ENCODE data around the gene TPD52L1.

Gene TPD52L1

DNA sequence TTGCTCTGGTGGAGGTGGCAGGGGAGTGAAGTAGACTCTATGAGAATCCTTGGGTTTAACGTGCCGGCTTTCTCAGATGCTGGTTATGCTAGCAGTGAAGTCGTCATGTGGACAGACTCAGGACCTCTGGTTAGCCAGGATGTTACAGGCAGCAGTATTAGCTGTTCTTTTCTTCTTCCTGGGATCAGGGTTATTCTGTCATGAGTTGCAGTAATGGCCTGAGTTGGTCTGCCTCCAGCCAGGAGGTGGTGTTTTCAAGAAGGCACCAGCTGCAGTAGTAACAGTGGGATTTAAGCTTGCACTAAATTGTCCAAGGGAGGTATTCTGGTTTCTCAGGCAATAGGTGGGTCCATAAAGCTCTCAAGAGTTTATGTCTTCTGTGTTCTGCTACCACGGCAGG, 91.5 kb downstream of the TPD52L1 start:
- ATAC-seq (no peak), DNase-seq (no peak)
- H3K36me3 Mint-ChIP-seq (ENCODE audit: low read depth) = peaks cover 3% of the 10 kb centered on the region
- peaks cover 31% of the 10 kb centered on the region for H3K9me3 Mint-ChIP-seq
- no peaks in the 10 kb centered on the region for H3K4me1 Mint-ChIP-seq
- H3K27me3 Mint-ChIP-seq = peaks cover 3% of the 10 kb centered on the region
- no peak overlapping the region for H3K4me3 Mint-ChIP-seq
- no peak overlapping the region for H3K27ac Mint-ChIP-seq

DNA sequence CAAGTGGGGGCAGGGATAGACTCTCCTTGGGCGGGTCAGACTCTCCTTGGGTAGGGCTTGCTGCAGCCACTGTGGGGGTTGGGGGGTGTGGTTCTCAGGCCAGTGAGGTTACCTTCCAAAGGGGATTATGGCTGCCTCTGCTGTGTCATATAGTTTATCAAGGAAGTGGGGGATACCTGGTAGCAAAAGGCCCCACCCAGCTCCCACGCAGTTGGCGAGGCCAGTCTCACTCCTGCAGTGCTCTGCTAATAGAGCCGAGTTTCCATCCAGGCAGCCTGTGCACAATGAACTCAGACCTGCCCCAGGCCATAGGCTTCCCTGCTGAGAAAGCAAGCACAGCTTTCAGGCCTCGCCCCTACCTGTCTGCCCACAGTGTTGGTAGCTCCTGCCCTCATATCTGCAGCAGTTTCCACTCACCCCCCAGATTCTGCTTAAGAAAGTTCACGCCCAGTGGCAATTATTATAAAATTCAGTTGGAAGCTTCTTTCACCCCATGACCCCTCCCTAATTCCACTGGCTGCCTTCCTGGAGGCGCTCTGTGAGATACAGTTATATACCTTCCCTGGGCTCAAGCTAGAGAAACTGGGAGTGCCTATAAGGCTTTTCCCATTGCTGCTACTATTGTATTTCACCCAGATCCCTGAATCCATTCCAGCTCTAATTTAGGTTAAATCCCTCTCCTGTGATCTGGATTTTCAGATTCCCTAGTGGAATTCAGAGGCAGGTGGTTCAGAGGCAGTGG, 92.1 kb downstream of the TPD52L1 start:
- ATAC-seq (no peak), DNase-seq (no peak)
- Mint-ChIP-seq H3K4me3 (no peak overlapping the region), H3K36me3 (ENCODE audit: low read depth) (peaks cover 3% of the 10 kb centered on the region), H3K4me1 (no peaks in the 10 kb centered on the region), H3K27ac (no peak overlapping the region), H3K9me3 (peaks cover 29% of the 10 kb centered on the region), H3K27me3 (peaks cover 3% of the 10 kb centered on the region)

DNA sequence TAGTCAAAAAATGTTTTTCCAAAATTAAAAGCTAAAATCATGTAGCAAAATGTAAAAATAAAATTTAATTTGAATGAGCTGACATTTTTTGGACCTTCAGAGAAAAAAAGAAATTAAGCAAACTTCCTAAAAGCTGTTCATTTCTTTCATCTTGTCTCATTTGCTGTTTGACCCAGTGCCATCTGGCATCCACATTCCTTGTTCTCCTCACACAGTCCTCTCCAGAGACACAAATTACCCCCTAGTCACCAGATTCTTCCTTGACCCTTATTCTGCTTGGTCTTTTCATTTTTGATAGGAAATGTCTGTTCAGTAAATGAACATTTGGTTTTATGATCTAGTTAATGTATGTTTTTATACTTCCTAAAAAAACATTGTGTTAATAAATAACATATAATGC, 93.0 kb downstream of the TPD52L1 start:
- H3K4me1 Mint-ChIP-seq = no peaks in the 10 kb centered on the region
- DNase-seq (no peak), ATAC-seq (no peak)
- peaks cover 3% of the 10 kb centered on the region for H3K27me3 Mint-ChIP-seq
- peaks cover 3% of the 10 kb centered on the region for H3K36me3 Mint-ChIP-seq (ENCODE audit: low read depth)
- H3K9me3 Mint-ChIP-seq = peaks cover 21% of the 10 kb centered on the region
- H3K4me3 Mint-ChIP-seq = no peak overlapping the region
- H3K27ac Mint-ChIP-seq = no peak overlapping the region

DNA sequence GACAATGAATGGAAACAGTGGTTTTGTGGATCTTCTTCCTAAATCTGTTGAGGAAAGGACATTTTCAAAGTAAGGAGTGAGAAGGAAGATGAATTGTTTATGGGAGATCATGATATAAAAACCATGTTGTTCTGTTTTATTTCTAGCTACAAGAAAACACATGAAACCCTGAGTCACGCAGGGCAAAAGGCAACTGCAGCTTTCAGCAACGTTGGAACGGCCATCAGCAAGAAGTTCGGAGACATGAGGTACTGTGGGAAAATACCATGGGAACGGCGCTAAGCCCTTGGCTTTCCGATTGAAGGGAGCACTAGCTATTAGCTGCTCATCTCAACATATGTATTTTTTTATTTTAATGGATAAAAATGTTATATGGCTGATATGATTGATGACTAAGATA, 94.6 kb downstream of the TPD52L1 start:
- Mint-ChIP-seq H3K4me1 (no peaks in the 10 kb centered on the region), H3K4me3 (no peak overlapping the region), H3K27ac (no peak overlapping the region), H3K36me3 (ENCODE audit: low read depth) (peaks cover 1% of the 10 kb centered on the region), H3K9me3 (peaks cover 6% of the 10 kb centered on the region), H3K27me3 (peaks cover 4% of the 10 kb centered on the region)
- ATAC-seq (no peak), DNase-seq (no peak)

DNA sequence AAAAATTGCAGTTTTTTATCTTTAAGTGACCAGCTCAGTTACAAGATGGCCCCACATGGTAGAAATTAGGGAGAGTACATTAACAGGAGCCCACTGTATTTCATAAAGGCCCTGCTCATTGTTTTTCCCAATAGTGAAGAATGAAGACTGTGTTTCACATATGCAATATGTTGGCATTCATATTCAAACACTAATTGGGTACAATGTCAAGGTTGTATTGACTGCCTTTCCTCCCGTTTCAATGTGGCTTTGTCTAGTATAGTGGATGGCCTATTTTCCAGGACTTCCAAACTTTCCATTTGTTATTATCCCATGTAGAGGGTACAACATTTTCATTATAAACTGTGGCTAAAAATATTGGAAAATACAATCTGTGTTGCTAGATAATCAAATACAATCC, 96.9 kb downstream of the TPD52L1 start:
- Mint-ChIP-seq H3K4me1 (no peaks in the 10 kb centered on the region), H3K27ac (no peak overlapping the region), H3K36me3 (ENCODE audit: low read depth) (no peaks in the 10 kb centered on the region), H3K9me3 (no peaks in the 10 kb centered on the region), H3K4me3 (no peak overlapping the region), H3K27me3 (peaks cover 4% of the 10 kb centered on the region)
- no peak for ATAC-seq
- DNase-seq = no peak

DNA sequence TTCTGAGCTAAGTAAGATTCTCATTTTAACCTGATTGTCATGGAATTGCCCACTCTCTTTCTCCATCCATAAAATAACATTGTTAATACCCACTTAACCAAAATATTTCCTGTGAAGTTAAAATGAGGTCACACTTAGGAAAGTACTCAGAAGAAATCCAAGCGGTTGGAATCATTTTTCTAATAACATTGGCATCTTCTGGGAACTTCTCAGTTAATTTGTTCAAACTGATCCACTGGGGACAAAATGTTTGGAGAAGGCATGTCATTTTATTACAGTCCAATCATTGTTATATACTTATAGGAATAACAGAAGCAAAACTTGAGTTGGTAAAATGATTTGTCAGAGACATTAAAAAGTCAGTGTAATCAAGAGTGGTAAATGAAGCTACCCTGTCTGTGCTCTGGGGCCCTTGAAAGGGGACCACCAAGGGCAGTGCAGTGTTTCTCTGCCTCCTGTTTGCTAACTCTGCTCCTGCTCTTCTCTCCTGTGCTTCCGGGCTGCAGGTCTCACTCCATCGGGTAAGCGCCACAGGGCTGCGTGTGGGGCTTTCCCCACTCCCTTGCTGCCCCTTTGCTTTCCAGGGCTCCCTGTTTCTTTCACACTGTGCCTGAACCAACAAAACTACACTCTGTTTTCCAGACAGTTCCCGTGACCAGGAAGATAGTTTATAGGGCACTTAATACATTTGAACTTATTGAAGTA, 98.1 kb downstream of the TPD52L1 start:
- Mint-ChIP-seq H3K4me3 (no peak overlapping the region), H3K27me3 (peaks cover 4% of the 10 kb centered on the region), H3K9me3 (no peaks in the 10 kb centered on the region), H3K4me1 (no peaks in the 10 kb centered on the region), H3K36me3 (ENCODE audit: low read depth) (no peaks in the 10 kb centered on the region), H3K27ac (no peak overlapping the region)
- no peak for DNase-seq
- no peak for ATAC-seq

DNA sequence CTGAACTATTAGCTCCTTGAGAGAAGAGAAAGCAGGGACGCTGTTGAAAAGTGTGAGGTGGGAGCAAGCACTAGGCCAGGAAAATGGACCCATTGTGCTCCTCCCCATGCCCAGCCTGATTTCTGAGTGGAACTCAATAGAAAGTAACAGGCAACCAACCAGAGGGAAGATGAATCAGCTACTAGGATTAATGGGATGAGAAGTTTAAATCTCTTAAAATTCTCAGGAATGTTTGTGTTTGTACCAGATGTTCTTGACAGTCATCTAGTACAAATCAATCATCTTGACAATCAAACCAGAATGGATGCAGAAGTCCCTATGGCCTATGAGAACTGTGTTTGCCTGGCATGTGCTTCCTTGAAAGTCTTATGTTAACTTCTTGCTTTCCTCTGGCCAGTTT, 99.3 kb downstream of the TPD52L1 start:
- H3K9me3 Mint-ChIP-seq = no peaks in the 10 kb centered on the region
- H3K36me3 Mint-ChIP-seq (ENCODE audit: low read depth) = no peaks in the 10 kb centered on the region
- H3K27ac Mint-ChIP-seq = no peak overlapping the region
- H3K4me3 Mint-ChIP-seq = no peak overlapping the region
- ATAC-seq = no peak
- DNase-seq = no peak
- H3K27me3 Mint-ChIP-seq = peaks cover 4% of the 10 kb centered on the region
- H3K4me1 Mint-ChIP-seq = no peaks in the 10 kb centered on the region

DNA sequence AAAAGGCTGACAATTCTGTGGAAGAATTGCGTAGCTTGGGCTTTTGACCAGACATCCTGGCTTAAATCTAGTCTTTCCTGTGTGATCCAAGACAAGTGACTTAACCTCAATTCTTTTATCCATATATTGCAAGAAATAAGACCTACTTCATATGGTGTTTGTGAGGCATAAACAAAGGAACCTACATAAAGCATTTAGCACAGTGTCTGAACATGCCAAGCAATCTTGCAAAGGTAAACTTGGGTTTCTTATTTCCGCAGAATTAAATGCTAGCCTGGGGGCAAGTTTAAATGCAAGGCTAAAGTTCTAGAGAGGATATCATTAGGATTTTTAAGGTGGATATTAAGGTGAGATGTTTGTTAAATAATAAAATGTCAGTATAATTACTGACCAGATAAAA, 100.3 kb downstream of the TPD52L1 start:
- Mint-ChIP-seq H3K9me3 (no peaks in the 10 kb centered on the region), H3K27ac (no peak overlapping the region)
- ATAC-seq = no peak

DNA sequence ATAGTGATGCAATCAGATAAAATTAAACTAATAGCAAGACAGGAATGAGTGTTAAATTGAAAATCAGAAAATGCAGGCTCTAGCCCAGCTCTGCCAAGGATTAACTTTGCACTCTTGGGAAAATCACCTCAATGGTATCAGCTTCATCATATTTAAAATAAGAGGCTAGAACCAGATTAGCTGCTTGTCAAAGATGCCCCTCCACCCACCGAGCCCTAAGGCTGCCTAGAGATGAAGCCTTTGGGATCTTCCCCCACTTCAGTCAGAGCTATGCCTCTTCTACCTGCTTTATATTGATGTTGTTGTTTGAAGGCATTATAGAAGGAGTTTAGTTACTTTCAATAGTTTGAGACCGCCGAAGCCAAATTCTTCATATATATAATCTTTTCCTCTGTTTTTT, 100.7 kb downstream of the TPD52L1 start:
- DNase-seq (no peak), ATAC-seq (no peak)
- H3K4me3 Mint-ChIP-seq = no peak overlapping the region
- no peaks in the 10 kb centered on the region for H3K4me1 Mint-ChIP-seq
- H3K27me3 Mint-ChIP-seq = peaks cover 2% of the 10 kb centered on the region
- H3K27ac Mint-ChIP-seq = no peak overlapping the region
- no peaks in the 10 kb centered on the region for H3K36me3 Mint-ChIP-seq (ENCODE audit: low read depth)
- H3K9me3 Mint-ChIP-seq = no peaks in the 10 kb centered on the region

More for the DNA sequence above, 100.3 kb downstream of the TPD52L1 start:
- Mint-ChIP-seq H3K4me3 (no peak overlapping the region), H3K27me3 (peaks cover 2% of the 10 kb centered on the region), H3K36me3 (ENCODE audit: low read depth) (no peaks in the 10 kb centered on the region), H3K4me1 (no peaks in the 10 kb centered on the region)
- DNase-seq = no peak

DNA sequence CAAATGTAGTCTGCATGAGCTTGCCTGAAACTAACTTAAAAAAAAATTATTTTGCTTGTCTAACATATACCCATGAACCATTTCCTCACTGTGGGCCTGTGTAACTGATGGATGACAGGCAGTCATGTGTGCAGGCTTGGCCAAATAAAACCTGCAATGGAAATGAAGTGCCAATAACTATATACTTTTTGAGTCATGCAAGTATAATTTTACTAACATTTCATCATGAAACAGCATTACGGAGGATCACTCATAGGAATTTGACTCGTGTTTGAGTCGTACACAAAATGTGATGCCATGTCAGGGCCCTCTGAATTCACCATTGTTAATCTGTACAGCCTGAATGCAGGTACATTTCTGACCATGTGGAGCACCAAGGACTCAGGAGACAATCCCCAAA, 101.6 kb downstream of the TPD52L1 start:
- DNase-seq (no peak), ATAC-seq (no peak)
- peaks cover 2% of the 10 kb centered on the region for H3K27me3 Mint-ChIP-seq
- H3K4me1 Mint-ChIP-seq = no peaks in the 10 kb centered on the region
- H3K36me3 Mint-ChIP-seq (ENCODE audit: low read depth) = no peaks in the 10 kb centered on the region
- no peak overlapping the region for H3K27ac Mint-ChIP-seq
- H3K9me3 Mint-ChIP-seq = no peaks in the 10 kb centered on the region
- no peak overlapping the region for H3K4me3 Mint-ChIP-seq

DNA sequence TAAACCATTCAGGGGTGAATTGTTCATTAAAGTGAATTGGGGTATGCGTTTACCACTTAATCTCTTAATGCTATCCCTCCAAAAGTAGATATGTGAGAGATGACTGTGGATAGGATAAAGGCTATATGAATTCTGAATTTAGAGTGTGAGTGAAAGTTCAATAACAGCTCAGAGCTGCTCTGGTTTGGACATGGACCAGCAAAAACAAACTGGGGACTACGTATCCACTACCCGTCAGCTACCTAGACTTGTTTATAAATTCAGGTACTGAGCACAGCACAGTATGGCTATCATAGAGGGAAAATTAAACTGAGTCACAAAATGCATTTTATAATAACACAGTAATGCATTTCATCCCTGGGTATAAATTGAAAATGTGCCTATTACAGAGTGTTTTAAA, 103.8 kb downstream of the TPD52L1 start:
- no peaks in the 10 kb centered on the region for H3K4me1 Mint-ChIP-seq
- H3K27me3 Mint-ChIP-seq = no peaks in the 10 kb centered on the region
- no peaks in the 10 kb centered on the region for H3K36me3 Mint-ChIP-seq (ENCODE audit: low read depth)
- no peaks in the 10 kb centered on the region for H3K9me3 Mint-ChIP-seq
- DNase-seq (no peak), ATAC-seq (no peak)
- H3K4me3 Mint-ChIP-seq = no peak overlapping the region
- no peak overlapping the region for H3K27ac Mint-ChIP-seq

DNA sequence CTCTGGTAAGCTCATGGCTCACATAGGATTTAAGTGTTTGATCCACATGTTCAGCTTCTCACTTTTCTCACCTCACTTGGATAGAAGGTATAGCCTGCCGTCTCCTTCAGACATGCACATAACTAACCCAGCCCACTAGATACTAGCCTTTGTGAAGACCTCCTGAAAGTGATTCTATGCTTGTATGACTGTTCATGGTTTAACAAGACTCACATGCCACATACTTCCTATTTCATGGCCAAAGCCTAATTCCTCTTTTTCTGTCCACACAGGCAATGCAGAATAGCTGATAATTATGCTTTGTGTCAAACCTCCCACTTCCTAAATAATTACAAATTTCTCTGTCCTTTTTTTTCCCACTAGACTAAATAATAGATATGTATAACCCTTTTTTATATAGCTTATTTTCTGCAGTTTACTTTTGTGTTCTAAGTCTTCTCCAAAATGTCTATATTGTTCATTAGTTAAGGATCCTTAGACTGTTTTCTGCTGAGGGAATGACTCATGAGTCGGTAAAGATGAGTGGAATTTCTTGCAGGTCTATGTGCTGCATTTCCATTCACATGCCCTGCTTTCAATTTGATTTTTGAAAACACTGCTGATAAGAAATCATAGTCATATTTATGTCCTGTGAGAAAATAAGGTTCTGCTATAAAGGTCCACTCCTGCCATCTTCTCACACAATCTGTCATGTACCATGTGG, 105.2 kb downstream of the TPD52L1 start:
- H3K4me1 Mint-ChIP-seq = no peaks in the 10 kb centered on the region
- H3K27ac Mint-ChIP-seq = no peak overlapping the region
- DNase-seq (no peak), ATAC-seq (no peak)
- H3K27me3 Mint-ChIP-seq = no peaks in the 10 kb centered on the region
- H3K9me3 Mint-ChIP-seq = no peaks in the 10 kb centered on the region
- no peaks in the 10 kb centered on the region for H3K36me3 Mint-ChIP-seq (ENCODE audit: low read depth)
- no peak overlapping the region for H3K4me3 Mint-ChIP-seq

DNA sequence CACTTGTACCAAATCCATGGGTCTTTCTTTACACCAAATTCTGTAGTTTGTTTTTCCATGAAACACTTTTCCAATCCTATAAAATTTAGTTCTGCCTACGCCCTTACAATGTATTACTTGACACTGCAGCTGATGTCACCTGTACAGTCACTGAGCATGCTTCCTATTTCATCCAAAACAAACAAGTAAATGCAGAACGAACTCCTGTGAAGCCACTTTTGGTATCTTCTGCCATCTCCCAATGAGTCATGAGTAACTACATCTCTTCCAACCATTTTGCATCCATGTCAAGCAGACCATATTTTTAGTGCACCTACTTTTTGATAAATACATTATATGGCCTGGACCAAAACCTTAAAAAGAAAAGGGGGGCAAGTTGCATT, 105.8 kb downstream of the TPD52L1 start:
- Mint-ChIP-seq H3K4me3 (no peak overlapping the region), H3K27me3 (no peaks in the 10 kb centered on the region), H3K27ac (no peak overlapping the region), H3K4me1 (no peaks in the 10 kb centered on the region), H3K9me3 (no peaks in the 10 kb centered on the region), H3K36me3 (ENCODE audit: low read depth) (no peaks in the 10 kb centered on the region)
- DNase-seq (no peak), ATAC-seq (no peak)

DNA sequence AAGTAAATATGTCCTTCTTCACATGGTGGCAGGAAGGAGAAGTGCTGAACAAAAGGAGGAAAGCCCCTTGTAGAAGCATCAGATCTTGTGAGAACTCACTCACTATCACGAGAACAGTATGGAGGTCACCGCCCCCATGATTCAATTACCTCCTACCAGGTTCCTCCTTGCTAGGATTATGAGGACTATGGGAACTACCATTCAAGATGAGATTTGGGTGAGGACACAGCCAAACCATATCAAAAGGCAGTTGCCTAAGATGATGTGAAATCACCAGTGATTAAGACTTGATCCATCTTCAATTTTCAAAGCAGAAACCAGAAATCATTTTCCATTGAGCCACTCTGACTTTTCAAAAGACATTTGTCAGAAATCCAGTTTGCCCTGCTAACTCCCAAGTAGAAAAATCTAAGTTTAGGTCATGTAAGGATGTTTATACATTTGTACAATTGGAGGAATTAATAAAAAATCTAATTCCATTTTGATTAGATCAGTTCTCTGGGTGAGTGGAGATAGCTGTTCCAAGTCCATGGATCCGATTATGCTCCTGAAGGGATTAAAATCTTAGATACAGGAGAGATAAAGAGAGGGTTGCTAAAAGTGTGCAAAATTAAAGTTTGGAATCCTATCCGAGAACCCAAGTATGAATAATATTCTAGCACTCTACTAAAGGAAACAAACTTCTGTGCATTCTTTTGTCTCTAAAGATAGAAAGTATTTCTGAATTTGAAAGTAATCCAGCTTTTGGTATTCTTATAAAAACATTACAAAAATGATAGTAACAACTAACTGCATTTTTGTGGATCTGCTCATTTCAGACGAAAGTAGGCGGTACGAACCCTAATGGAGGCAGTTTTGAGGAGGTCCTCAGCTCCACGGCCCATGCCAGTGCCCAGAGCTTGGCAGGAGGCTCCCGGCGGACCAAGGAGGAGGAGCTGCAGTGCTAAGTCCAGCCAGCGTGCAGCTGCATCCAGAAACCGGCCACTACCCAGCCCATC, 108.7 kb downstream of the TPD52L1 start:
- no peaks in the 10 kb centered on the region for H3K9me3 Mint-ChIP-seq
- no peak overlapping the region for H3K4me3 Mint-ChIP-seq
- no peaks in the 10 kb centered on the region for H3K27me3 Mint-ChIP-seq
- ATAC-seq (no peak), DNase-seq (no peak)
- peaks cover 1% of the 10 kb centered on the region for H3K36me3 Mint-ChIP-seq (ENCODE audit: low read depth)
- H3K4me1 Mint-ChIP-seq = no peaks in the 10 kb centered on the region
- H3K27ac Mint-ChIP-seq = no peak overlapping the region

Data from activated naive CD8-positive, alpha-beta T cell treated with anti-CD3 and anti-CD28 coated beads, Interleukin-2, amount 50 U/mL, for 24 hours (primary cell).